T-helper 1 cell treated with Interleukin-12 subunit alpha and Interleukin-12 subunit beta and Interleukin-4 antibody, amounts not matched to agents 30 μg/mL and 1 μg/mL, for 36 hours (primary cell): Measurements from ENCODE around the gene PEDS1.

Experiments
- H3K27ac Mint-ChIP-seq: one replicate; pipeline ENCODE4 v1.8.0; 2021; ENCODE audit warnings: mild to moderate bottlenecking, mixed read lengths
- H3K27me3 Mint-ChIP-seq: one replicate; pipeline ENCODE4 v1.8.0; 2021; ENCODE audit warnings: low read depth, mixed read lengths
- H3K36me3 Mint-ChIP-seq: one replicate; pipeline ENCODE4 v1.8.0; 2021; ENCODE audit warnings: low read depth, mixed read lengths
- H3K4me1 Mint-ChIP-seq: one replicate; pipeline ENCODE4 v1.8.0; 2021; ENCODE audit warnings: low read depth, mixed read lengths
- H3K4me3 Mint-ChIP-seq: one replicate; pipeline ENCODE4 v1.8.0; 2021; ENCODE audit warnings: mild to moderate bottlenecking, moderate library complexity, mixed read lengths
- H3K9me3 Mint-ChIP-seq: one replicate; pipeline ENCODE4 v1.8.0; 2021; ENCODE audit warnings: mixed read lengths

Gene PEDS1

DNA sequence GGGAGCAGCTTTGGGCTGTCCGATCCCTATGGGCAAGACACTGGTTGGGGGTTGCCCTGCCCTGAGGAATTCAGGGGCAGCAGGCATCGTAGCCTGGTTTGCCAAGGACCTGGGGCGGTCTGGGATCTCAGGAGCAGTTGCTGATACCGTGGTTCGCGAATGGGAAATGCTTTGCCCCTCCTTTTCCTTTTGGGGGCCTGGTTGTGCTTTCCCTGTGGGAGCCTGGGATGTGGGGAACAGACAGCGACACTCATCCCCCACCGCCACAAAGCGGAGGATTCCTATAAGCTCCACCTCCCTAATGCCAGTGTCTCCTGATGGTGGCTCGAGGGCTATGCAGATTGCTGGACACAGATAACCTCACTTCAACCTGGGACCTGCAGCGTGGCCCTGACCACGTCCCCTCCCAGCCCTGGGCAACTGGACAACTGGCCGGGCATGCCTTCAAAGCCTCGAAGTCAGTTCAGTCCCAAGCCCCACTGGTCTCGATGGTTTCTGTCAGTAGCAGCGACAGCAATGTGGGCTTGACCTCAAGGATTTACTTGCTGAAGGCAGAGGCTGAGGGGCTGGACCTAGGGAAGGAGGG lies 40.4 kb upstream of the PEDS1 start:
- Mint-ChIP-seq H3K36me3 (peaks cover 21% of the 10 kb centered on the region), H3K4me3 (peak overlapping the region; percentile 96), H3K4me1 (peaks cover 36% of the 10 kb centered on the region), H3K27me3 (no peaks in the 10 kb centered on the region), H3K27ac (peak overlapping the region; percentile 98), H3K9me3 (no peaks in the 10 kb centered on the region)

DNA sequence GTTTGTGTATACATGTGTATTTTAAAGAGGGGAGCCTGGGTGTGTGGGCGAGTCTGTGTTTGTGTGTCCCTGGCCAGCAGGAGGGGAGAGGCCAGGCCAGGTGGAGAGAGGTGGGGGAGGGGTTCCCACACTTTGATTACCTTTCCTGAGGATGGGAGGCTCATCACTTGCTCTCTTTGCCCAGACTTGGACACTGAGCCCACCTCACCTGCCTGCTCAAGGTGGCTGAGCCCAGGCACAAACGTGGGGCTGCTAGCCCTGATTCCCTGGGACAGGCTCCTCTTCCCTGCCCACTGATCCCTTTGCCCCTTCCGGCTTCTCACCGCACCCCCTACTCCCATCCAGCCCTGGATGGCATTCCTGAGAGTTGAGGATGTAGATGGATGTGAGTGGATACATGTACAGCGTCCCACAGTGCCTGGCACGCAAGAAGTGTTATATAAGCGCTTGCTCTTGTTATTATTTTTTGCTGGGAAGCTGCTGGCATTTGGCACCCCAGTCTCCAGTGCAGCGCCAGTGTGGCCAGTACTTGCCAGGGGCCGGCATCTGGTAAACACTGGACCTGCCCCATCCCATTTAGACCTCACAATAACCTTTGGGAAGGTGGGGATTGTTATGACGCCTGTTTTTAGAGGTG lies 39.8 kb upstream of the PEDS1 start:
- peaks cover 21% of the 10 kb centered on the region for H3K36me3 Mint-ChIP-seq
- no peaks in the 10 kb centered on the region for H3K9me3 Mint-ChIP-seq
- peak overlapping the region; percentile 98 for H3K27ac Mint-ChIP-seq
- H3K4me1 Mint-ChIP-seq = peaks cover 36% of the 10 kb centered on the region
- H3K4me3 Mint-ChIP-seq = peak overlapping the region; percentile 96
- H3K27me3 Mint-ChIP-seq = no peaks in the 10 kb centered on the region

DNA sequence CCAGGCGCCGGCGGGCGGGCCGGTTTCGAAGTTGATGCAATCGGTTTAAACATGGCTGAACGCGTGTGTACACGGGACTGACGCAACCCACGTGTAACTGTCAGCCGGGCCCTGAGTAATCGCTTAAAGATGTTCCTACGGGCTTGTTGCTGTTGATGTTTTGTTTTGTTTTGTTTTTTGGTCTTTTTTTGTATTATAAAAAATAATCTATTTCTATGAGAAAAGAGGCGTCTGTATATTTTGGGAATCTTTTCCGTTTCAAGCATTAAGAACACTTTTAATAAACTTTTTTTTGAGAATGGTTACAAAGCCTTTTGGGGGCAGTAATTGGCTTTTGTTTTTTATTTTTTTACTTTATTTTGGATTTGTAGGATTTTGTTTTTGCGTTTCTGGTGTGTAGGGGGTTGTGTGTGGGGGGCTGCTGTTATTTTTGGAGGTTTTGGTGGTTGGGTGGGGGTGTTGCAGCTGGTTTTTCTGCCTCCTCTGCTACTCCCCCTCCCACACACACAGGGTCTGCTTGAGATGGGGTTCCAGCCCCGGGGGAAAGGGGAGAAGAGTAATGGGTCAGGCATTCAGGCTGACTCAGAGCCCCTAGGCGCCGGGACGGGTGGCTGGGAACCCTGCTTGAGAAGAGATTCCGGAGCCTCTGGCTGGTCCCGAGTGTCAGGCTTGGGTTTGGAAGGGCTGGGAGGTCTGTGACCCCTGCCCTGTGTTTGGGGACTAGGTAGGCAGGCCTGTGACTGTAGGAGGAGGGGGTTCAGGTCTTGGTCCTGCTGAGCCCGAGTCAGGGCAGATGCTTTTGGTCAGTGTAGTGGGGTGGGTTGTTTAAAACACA lies 39.1 kb upstream of the PEDS1 start:
- H3K27ac Mint-ChIP-seq = peak overlapping the region; percentile 98

DNA sequence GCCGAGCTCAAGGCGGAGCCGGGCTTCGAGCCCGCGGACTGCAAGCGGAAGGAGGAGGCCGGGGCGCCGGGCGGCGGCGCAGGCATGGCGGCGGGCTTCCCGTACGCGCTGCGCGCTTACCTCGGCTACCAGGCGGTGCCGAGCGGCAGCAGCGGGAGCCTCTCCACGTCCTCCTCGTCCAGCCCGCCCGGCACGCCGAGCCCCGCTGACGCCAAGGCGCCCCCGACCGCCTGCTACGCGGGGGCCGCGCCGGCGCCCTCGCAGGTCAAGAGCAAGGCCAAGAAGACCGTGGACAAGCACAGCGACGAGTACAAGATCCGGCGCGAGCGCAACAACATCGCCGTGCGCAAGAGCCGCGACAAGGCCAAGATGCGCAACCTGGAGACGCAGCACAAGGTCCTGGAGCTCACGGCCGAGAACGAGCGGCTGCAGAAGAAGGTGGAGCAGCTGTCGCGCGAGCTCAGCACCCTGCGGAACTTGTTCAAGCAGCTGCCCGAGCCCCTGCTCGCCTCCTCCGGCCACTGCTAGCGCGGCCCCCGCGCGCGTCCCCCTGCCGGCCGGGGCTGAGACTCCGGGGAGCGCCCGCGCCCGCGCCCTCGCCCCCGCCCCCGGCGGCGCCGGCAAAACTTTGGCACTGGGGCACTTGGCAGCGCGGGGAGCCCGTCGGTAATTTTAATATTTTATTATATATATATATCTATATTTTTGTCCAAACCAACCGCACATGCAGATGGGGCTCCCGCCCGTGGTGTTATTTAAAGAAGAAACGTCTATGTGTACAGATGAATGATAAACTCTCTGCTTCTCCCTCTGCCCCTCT lies 38.2 kb upstream of the PEDS1 start:
- peaks cover 21% of the 10 kb centered on the region for H3K36me3 Mint-ChIP-seq
- H3K27me3 Mint-ChIP-seq = no peaks in the 10 kb centered on the region
- H3K27ac Mint-ChIP-seq = peak overlapping the region; percentile 98
- peak overlapping the region; percentile 96 for H3K4me3 Mint-ChIP-seq
- peaks cover 31% of the 10 kb centered on the region for H3K4me1 Mint-ChIP-seq
- no peaks in the 10 kb centered on the region for H3K9me3 Mint-ChIP-seq

More for the DNA sequence above, 39.1 kb upstream of the PEDS1 start:
- Mint-ChIP-seq H3K4me3 (peak overlapping the region; percentile 96), H3K4me1 (peaks cover 36% of the 10 kb centered on the region), H3K36me3 (peaks cover 21% of the 10 kb centered on the region), H3K27me3 (no peaks in the 10 kb centered on the region), H3K9me3 (no peaks in the 10 kb centered on the region)

DNA sequence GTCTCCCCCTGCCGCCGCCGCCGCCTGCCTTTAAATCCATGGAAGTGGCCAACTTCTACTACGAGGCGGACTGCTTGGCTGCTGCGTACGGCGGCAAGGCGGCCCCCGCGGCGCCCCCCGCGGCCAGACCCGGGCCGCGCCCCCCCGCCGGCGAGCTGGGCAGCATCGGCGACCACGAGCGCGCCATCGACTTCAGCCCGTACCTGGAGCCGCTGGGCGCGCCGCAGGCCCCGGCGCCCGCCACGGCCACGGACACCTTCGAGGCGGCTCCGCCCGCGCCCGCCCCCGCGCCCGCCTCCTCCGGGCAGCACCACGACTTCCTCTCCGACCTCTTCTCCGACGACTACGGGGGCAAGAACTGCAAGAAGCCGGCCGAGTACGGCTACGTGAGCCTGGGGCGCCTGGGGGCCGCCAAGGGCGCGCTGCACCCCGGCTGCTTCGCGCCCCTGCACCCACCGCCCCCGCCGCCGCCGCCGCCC lies 37.6 kb upstream of the PEDS1 start:
- H3K9me3 Mint-ChIP-seq = no peaks in the 10 kb centered on the region
- peaks cover 3% of the 10 kb centered on the region for H3K27me3 Mint-ChIP-seq
- peaks cover 20% of the 10 kb centered on the region for H3K36me3 Mint-ChIP-seq
- H3K4me3 Mint-ChIP-seq = peak overlapping the region; percentile 66
- peaks cover 33% of the 10 kb centered on the region for H3K4me1 Mint-ChIP-seq
- H3K27ac Mint-ChIP-seq = peak overlapping the region; percentile 76

DNA sequence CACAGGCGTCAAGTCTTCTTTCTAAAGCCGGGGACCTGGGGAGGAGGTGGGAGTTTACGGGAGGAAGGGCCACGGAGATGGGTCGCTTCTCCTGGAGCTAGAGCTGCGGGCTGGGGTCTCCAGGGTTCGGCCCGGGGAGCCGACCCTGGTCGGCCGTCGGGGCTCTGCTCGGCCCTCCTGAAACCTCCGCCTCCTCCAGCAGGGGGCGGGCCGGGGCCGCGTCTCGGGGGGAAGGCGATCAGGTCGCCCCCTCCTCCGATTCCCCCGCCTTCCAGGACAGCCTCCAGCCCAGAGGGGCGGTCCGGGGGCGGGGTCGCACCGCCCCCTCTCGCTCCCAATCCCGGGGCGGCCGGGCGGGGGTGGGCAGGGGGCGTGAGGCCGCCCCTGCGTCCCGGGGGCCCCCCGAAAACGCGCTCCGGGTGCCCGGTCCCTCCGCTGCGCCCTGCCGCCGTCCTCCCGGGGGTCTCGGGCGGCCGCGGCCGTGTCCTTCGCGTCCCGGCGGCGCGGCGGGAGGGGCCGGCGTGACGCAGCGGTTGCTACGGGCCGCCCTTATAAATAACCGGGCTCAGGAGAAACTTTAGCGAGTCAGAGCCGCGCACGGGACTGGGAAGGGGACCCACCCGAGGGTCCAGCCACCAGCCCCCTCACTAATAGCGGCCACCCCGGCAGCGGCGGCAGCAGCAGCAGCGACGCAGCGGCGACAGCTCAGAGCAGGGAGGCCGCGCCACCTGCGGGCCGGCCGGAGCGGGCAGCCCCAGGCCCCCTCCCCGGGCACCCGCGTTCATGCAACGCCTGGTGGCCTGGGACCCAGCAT lies 36.9 kb upstream of the PEDS1 start, which contains the start of gene CEBPB:
Gene CEBPB (plus strand): TSS at position 580 of the 814 bp plus-strand sequence. CDS start 204 bp downstream, at position 784.
- Mint-ChIP-seq H3K9me3 (no peaks in the 10 kb centered on the region), H3K27me3 (peaks cover 10% of the 10 kb centered on the region), H3K36me3 (peaks cover 17% of the 10 kb centered on the region), H3K4me1 (peaks cover 29% of the 10 kb centered on the region), H3K27ac (peak within 1 kb of the TSS; percentile 78), H3K4me3 (peak within 1 kb of the TSS; percentile 81)

DNA sequence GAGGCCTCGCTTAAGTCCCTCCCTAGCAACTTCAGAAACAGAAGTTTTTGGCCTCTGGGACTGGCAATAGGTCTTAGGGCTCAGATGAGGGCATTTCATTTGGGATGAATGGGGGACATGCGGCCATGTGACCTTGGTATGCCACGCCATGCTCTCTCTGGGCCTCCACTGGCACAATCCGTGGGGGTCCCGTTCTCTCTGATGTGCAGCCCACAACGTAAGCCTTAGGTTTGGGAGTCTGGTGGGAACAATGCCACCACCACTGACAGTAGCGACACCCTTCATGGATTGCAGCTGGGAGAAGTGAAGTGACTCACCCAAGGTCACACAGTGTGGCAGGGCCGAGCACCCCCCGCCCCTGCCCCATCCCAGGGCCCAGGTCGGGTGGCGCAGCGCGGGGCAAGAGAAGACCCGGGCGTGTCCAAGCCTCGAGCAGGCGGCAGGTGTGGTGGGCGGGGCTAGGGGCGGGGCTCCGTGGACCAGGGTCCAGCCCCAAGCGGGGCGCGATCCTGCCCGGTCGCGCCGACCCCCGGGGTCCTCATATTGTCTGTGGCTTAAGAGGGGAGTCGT lies 36.2 kb upstream of the PEDS1 start:
- H3K4me1 Mint-ChIP-seq = peaks cover 22% of the 10 kb centered on the region
- no peak overlapping the region for H3K27ac Mint-ChIP-seq

DNA sequence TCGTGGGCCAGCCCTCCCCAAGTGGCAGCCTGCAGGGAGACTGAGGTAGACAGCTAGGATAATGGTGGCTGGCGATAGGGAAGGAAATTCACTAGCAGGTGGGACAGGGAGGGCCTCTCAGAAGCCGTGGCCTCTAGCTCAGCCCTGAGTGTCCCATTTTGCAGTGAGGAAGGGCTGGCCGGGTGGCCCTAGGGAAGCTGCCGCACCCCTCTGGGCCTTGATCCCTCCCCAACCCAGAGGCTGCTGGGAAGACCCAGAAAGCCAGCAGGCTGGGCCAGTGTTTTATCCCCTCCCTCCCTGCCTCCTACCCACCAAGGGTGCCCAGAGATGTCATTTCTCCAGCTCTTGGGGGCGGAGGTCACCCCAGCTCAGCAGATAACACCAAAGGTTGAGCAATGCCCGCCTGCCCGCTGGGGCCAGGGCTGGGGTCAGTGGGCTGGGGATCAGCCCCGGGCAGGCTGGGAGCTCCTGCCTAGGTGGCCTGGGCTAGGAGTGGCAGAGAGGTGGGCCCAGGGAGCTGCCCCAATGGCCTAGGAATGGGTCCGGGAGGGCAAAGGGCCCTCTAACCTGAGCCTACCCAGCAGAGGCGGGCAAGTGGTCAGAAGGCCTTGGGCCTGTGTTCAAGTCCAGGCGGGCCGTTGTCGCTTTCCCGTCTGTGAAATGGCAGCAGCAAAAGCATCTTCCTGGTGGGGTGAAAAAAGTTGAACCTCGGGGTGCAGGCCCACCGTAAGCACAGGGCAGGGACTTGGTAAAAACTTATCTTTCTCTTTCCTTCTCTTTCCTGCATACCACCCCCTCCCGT lies 35.6 kb upstream of the PEDS1 start:
- H3K36me3 Mint-ChIP-seq = peaks cover 10% of the 10 kb centered on the region
- H3K27ac Mint-ChIP-seq = no peak overlapping the region
- H3K4me3 Mint-ChIP-seq = peak overlapping the region; percentile 19

More for the DNA sequence above, 36.2 kb upstream of the PEDS1 start:
- Mint-ChIP-seq H3K36me3 (peaks cover 14% of the 10 kb centered on the region), H3K4me3 (peak overlapping the region; percentile 46), H3K27me3 (peaks cover 15% of the 10 kb centered on the region), H3K9me3 (no peaks in the 10 kb centered on the region)

DNA sequence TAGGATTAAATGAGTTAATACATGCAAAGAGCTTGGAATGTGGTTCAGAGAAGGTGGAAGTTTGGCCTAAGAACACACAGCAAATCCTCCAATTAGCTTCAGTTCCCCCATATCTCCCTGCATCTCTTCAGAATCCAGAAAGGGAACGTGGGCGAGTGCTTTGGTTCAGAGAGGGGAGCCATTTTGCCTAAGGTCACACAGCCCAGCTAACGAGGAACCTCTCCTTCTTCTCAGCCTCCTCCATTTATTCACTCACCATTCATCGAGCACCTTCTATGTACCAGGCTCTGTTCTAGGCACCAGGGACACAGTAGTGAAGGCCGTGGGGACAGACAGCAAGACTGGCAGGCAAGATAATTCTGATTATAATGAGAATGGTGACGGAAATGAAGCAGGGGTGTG lies 34.8 kb upstream of the PEDS1 start:
- peaks cover 10% of the 10 kb centered on the region for H3K36me3 Mint-ChIP-seq
- H3K4me3 Mint-ChIP-seq = no peak overlapping the region
- peaks cover 27% of the 10 kb centered on the region for H3K27me3 Mint-ChIP-seq
- H3K27ac Mint-ChIP-seq = peak overlapping the region; percentile 27
- H3K4me1 Mint-ChIP-seq = peaks cover 17% of the 10 kb centered on the region
- no peaks in the 10 kb centered on the region for H3K9me3 Mint-ChIP-seq

More for the DNA sequence above, 35.6 kb upstream of the PEDS1 start:
- peaks cover 22% of the 10 kb centered on the region for H3K27me3 Mint-ChIP-seq
- peaks cover 21% of the 10 kb centered on the region for H3K4me1 Mint-ChIP-seq
- H3K9me3 Mint-ChIP-seq = no peaks in the 10 kb centered on the region

DNA sequence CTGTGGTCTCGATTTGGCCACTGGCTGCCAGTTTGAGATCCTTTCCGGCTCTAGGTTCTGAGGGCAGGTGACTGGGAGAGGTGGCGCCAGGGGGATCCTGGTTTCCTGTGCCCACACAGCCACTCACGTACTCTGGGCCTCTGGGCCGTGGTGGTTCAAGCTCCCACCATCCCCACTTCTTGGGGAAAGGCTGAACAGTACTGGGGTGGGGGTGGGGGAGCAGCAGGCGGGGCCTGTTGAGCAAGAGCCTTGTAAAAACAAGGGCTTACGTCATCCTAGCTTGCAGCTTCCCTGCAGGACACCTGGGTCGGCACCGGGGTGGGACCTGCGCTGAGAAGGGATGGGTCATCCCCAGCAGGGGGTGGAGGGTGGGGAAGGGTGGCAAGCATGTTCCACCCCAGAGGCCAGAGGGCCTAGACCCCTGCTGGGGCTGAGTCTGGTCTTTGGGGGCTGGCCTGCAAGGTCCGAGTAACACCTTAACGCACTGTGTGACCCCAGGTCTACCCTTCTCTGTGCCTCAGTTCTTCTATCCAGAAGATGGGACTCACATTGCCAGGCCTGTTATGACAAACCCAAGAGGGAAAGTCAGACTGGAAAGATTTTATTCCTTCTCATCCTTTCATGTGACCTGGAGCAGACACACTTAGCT lies 34.0 kb upstream of the PEDS1 start:
- Mint-ChIP-seq H3K27me3 (peaks cover 27% of the 10 kb centered on the region), H3K27ac (no peak overlapping the region)

DNA sequence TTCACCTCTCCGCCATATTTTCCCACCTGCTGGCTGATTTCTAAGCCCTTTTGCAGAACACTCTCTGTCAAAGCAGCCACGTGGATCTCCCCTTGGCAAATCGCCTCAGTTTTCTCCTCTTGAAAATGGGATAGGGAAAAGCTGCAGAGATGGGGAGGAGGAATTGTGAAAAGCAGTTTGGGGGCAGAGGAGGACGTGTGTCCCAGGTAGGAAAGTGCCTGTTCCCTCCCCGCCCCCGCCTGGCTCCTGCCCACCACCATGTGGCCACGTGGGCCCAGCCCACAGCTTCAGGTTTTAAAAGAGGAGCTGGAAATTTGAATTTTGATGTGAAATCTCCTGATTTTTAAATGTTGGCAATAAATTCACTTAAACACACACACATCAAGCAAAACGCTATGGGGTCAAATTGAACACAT lies 33.5 kb upstream of the PEDS1 start:
- H3K27me3 Mint-ChIP-seq = peaks cover 27% of the 10 kb centered on the region
- no peak overlapping the region for H3K27ac Mint-ChIP-seq
- no peaks in the 10 kb centered on the region for H3K36me3 Mint-ChIP-seq
- H3K4me3 Mint-ChIP-seq = no peak overlapping the region
- H3K4me1 Mint-ChIP-seq = peaks cover 8% of the 10 kb centered on the region
- no peaks in the 10 kb centered on the region for H3K9me3 Mint-ChIP-seq

More for the DNA sequence above, 34.0 kb upstream of the PEDS1 start:
- H3K4me1 Mint-ChIP-seq = peaks cover 10% of the 10 kb centered on the region
- H3K36me3 Mint-ChIP-seq = peaks cover 4% of the 10 kb centered on the region
- no peaks in the 10 kb centered on the region for H3K9me3 Mint-ChIP-seq
- H3K4me3 Mint-ChIP-seq = no peak overlapping the region
